HCT116 (cell line): ENCODE measurements around the gene USP53. TPM values are rescaled to one million over a fixed set of nuclear protein-coding genes. Genes with fewer than 3 reads are reported as not detected.

Source experiments
- ATAC-seq: fragments of 200-7000 bp; cut with Tn5 transposase; 2 replicates; pipeline ENCODE4 v1.9.1; 2020; ENCODE audit warnings: mild to moderate bottlenecking, moderate library complexity
- BruUV-seq: library from RNA; stranded (reverse); fragments of 400-500 nt; replicated peaks from 2 replicates; lab custom pipeline; 2021; lab: Mats Ljungman, UMichigan
- CTCF ChIA-PET: fragments of 300-600 bp; sonication (Branson Sonifier 250); formaldehyde crosslinking; loops from one replicate; lab custom pipeline; 2021; ENCODE audit warnings: antibody characterized with exemption; lab: Charles Lee
- POLR2A ChIA-PET: fragments of 300-600, 350-600 bp; sonication (Branson Sonifier 250); formaldehyde crosslinking; loops from one replicate; lab custom pipeline; 2021; ENCODE audit warnings: antibody characterized with exemption; lab: Charles Lee
- RAD21 ChIA-PET, 2 experiments: fragments of 300-600 bp; sonication (Branson Sonifier 250); formaldehyde crosslinking; loops; one replicate each; lab custom pipeline; 2023; ENCODE audit warnings: low total read pairs in 2 of 2; ENCODE audit not compliant: uncharacterized antibody in 2 of 2, unreplicated experiment in 2 of 2, low non-redundant PET in 1 of 2; lab: Charles Lee
- DNase-seq: peaks from one replicate; pipeline ENCODE4 v3.0.0-alpha.2; 2010; ENCODE audit warnings: low read depth, low spot score
- H2AFZ ChIP-seq: fragments of 200-600 bp; shearing (Covaris generic), sonication (generic); 2 replicates; pipeline ENCODE4 v1.6.1; 2017; ENCODE audit warnings: low read depth, mixed run types, mixed read lengths, antibody characterized with exemption, low read length; ENCODE audit not compliant: poor library complexity, severe bottlenecking
- H3K27ac ChIP-seq: 2 replicates; pipeline ENCODE4 v1.5.1; 2012; ENCODE audit warnings: low read depth, low read length
- H3K27me3 ChIP-seq: fragments of 200-600 bp; sonication (generic); 2 replicates; pipeline ENCODE4 v1.6.1; 2016; ENCODE audit warnings: mixed run types, low read length, mixed read lengths; ENCODE audit not compliant: insufficient read depth
- H3K36me3 ChIP-seq, 2 experiments: fragments of 200-500 bp in 1 of 2; fragments of 200-600 bp in 1 of 2; sonication (Bioruptor generic) in 1 of 2; sonication (generic) in 1 of 2; 2 replicates each; pipeline versions ENCODE4 v1.5.1 to v1.6.1; 2014 to 2016; ENCODE audit warnings: low read length in 2 of 2, inconsistent platforms in 1 of 2, mixed read lengths in 1 of 2, mixed run types in 1 of 2; ENCODE audit not compliant: insufficient read depth in 2 of 2, control insufficient read depth in 1 of 2
- H3K4me1 ChIP-seq, 2 experiments: fragments of 200-600 bp in 1 of 2; sonication (generic) in 1 of 2; 2 replicates each; pipeline versions ENCODE4 v1.5.1 to v1.6.1; 2012 to 2017; ENCODE audit warnings: low read length in 2 of 2, inconsistent platforms in 1 of 2, mild to moderate bottlenecking in 1 of 2, mixed read lengths in 1 of 2, mixed run types in 1 of 2, moderate library complexity in 1 of 2; ENCODE audit not compliant: insufficient read depth in 2 of 2, control insufficient read depth in 1 of 2
- H3K4me2 ChIP-seq: fragments of 200-600 bp; sonication (generic); 2 replicates; pipeline ENCODE4 v1.6.1; 2017; ENCODE audit warnings: mixed run types, low read length, mixed read lengths
- H3K4me3 ChIP-seq, 2 experiments: fragments of 200-600 bp in 1 of 2; sonication (generic) in 1 of 2; replicated peaks in 1 of 2; 2 replicates each; pipeline ENCODE4 v1.5.1; 2011 to 2016; ENCODE audit warnings: low read length in 2 of 2, control low read depth in 1 of 2, low read depth in 1 of 2, mild to moderate bottlenecking in 1 of 2, mixed read lengths in 1 of 2, mixed run types in 1 of 2
- H3K79me2 ChIP-seq: fragments of 200-600 bp; sonication (generic); 2 replicates; pipeline ENCODE4 v1.6.1; 2017; ENCODE audit warnings: mild to moderate bottlenecking, mixed run types, low read length, moderate library complexity, mixed read lengths; ENCODE audit not compliant: insufficient read depth
- H3K9ac ChIP-seq: fragments of 200-600 bp; sonication (generic); 2 replicates; pipeline ENCODE4 v1.6.1; 2016; ENCODE audit warnings: low read length, mixed read lengths
- H3K9me2 ChIP-seq: fragments of 200-600 bp; sonication (generic), shearing (Covaris generic); 2 replicates; pipeline ENCODE4 v1.6.1; 2017; ENCODE audit warnings: mixed run types, mild to moderate bottlenecking, moderate library complexity; ENCODE audit not compliant: insufficient read depth
- H3K9me3 ChIP-seq, 2 experiments: fragments of 200-500 bp in 1 of 2; fragments of 200-600 bp in 1 of 2; sonication (Bioruptor generic) in 1 of 2; sonication (generic) in 1 of 2; 2 replicates each; pipeline ENCODE4 v1.6.1; 2014 to 2017; ENCODE audit warnings: low read length in 2 of 2, mixed read lengths in 2 of 2, inconsistent platforms in 1 of 2, low read depth in 1 of 2, mild to moderate bottlenecking in 1 of 2, mixed run types in 1 of 2, moderate library complexity in 1 of 2; ENCODE audit not compliant: control insufficient read depth in 1 of 2, insufficient read depth in 1 of 2
- H4K20me1 ChIP-seq: fragments of 200-600 bp; sonication (generic), shearing (Covaris generic); 2 replicates; pipeline ENCODE4 v1.6.1; 2017; ENCODE audit warnings: mixed run types, mild to moderate bottlenecking, moderate library complexity; ENCODE audit not compliant: insufficient read depth
- ATF3 ChIP-seq: IDR thresholded peaks from 2 replicates; pipeline ENCODE4 v1.6.1; 2012
- CTCF ChIP-seq, 3 experiments: fragments of 200-600 bp in 1 of 3; sonication (generic) in 1 of 3; IDR thresholded peaks in 2 of 3; conservative IDR thresholded peaks in 1 of 3; 2 replicates each; pipeline ENCODE4 v1.5.1; 2012 to 2017; ENCODE audit warnings: low read depth in 2 of 3, low read length in 2 of 3, antibody characterized with exemption in 1 of 3, borderline replicate concordance in 1 of 3, control low read depth in 1 of 3, mild to moderate bottlenecking in 1 of 3, mixed read lengths in 1 of 3, mixed run types in 1 of 3, moderate library complexity in 1 of 3; ENCODE audit not compliant: insufficient read depth in 1 of 3
- ELF1 ChIP-seq: IDR thresholded peaks from 2 replicates; pipeline ENCODE4 v1.6.1; 2012; ENCODE audit warnings: low read depth, borderline replicate concordance
- EZH2 ChIP-seq: fragments of 200-600 bp; sonication (generic); IDR thresholded peaks from 2 replicates; pipeline ENCODE4 v1.6.1; 2017; ENCODE audit warnings: antibody characterized with exemption, mixed run types
- FOSL1 ChIP-seq: IDR thresholded peaks from 2 replicates; pipeline ENCODE4 v1.6.1; 2012; ENCODE audit warnings: low read depth
- POLR2AphosphoS5 ChIP-seq: IDR thresholded peaks from 2 replicates; pipeline ENCODE4 v1.6.1; 2011; ENCODE audit warnings: mild to moderate bottlenecking, low read depth, low read length, moderate library complexity
- SIN3A ChIP-seq: IDR thresholded peaks from 2 replicates; pipeline ENCODE4 v1.6.1; 2012; ENCODE audit warnings: low read depth
- SP1 ChIP-seq: IDR thresholded peaks from 2 replicates; pipeline ENCODE4 v1.6.1; 2012; ENCODE audit warnings: low read depth
- SRF ChIP-seq: IDR thresholded peaks from 2 replicates; pipeline ENCODE4 v1.6.1; 2012; ENCODE audit warnings: low read depth
- ZFX ChIP-seq: fragments of 450-650 bp; IDR thresholded peaks from 2 replicates; pipeline ENCODE4 v1.6.1; 2017
- intact Hi-C: fragments of 100-400 bp; cut with micrococcal nuclease; formaldehyde crosslinking; loops from 2 replicates; pipeline ENCODE4 v1.10.0; 2022
- total RNA-seq: library from RNA; stranded (reverse); gene quantifications from one replicate; pipeline ENCODE4 v1.2.1, GENCODE V29; 2021; ENCODE audit not compliant: unreplicated experiment

USP53 gene
- total RNA-seq, 1 experiment from 2014 or later, result 22.0 TPM

- Histone ChIP-seq H3K4me3 (no peak overlapping the region), H2AFZ (no peak overlapping the region), H3K9me3 (no peaks in the 10 kb centered on the region), H3K4me2 (no peak overlapping the region), H3K9me2 (no peaks in the 10 kb centered on the region), H3K79me2 (peaks cover 19% of the 10 kb centered on the region), H3K4me1 (no peaks in the 10 kb centered on the region), H4K20me1 (no peaks in the 10 kb centered on the region), H3K9ac (no peak overlapping the region), H3K27ac (no peak overlapping the region), H3K36me3 (no peaks in the 10 kb centered on the region), H3K27me3 (no peaks in the 10 kb centered on the region)
- no peak for TF ChIP-seq EZH2
- TF ChIP-seq FOSL1, result no peak
- TF ChIP-seq ELF1, result no peak
- no peak for TF ChIP-seq ATF3
- TF ChIP-seq SRF, result no peak
- no peak for TF ChIP-seq SIN3A
- TF ChIP-seq CTCF (IDR thresholded peaks at IDR 0.05 in 2 of 3, conservative IDR thresholded peaks at IDR 0.05 in 1 of 3; ENCODE audit: borderline replicate concordance in 1 of 3, insufficient read depth in 1 of 3, low read depth in 2 of 3, low read length in 2 of 3), result no peak
- no peak for TF ChIP-seq SP1
- TF ChIP-seq POLR2AphosphoS5, result no peak
- TF ChIP-seq ZFX, result no peak
- BruUV-seq, result no TSS peak
- CTCF ChIA-PET, result no interaction called here
- ATAC-seq (no peak), DNase-seq (no peak)
- intact Hi-C loops, result loop anchor here (5.0 kb wide), 1 partner anchor 198 kb away; no protein-coding TSS in a partner anchor
- POLR2A ChIA-PET, result no interaction called here
- RAD21 ChIA-PET, result no interaction called here
Observed at GRCh38 chr4:119284876-119285780, 72.6 kb downstream of the USP53 start.
